HG03571 (cell line): ENCODE results near the gene ERH.

Source experiments
- ATAC-seq: cut with Tn5 transposase; IDR thresholded peaks from one replicate; pipeline ENCODE4 v1.9.1; 2021; ENCODE audit not compliant: unreplicated experiment

ERH gene

GRCh38 chr14:69357544-69358200 is 40.4 kb downstream of the ERH start:
- no peak for ATAC-seq

GRCh38 chr14:69356903-69357543 is 41.1 kb downstream of the ERH start:
- ATAC-seq: no peak

- ATAC-seq: no peak
Observed at GRCh38 chr14:69355607-69356281, 42.4 kb downstream of the ERH start.

- ATAC-seq: no peak
Observed at GRCh38 chr14:69355154-69355597, 42.9 kb downstream of the ERH start.

- ATAC-seq: peak; percentile 77
Observed at GRCh38 chr14:69354383-69355153, 43.5 kb downstream of the ERH start.

- no peak for ATAC-seq
Observed at GRCh38 chr14:69353168-69353567, 44.9 kb downstream of the ERH start.

- no peak for ATAC-seq
Observed at GRCh38 chr14:69351911-69352310, 46.2 kb downstream of the ERH start.

GRCh38 chr14:69351385-69351784 is 46.7 kb downstream of the ERH start:
- ATAC-seq: no peak

- ATAC-seq: no peak
Observed at GRCh38 chr14:69350892-69351291, 47.2 kb downstream of the ERH start.

GRCh38 chr14:69349091-69349777 is 48.9 kb downstream of the ERH start:
- no peak for ATAC-seq

- no peak for ATAC-seq
Observed at GRCh38 chr14:69346710-69347109, 51.4 kb downstream of the ERH start.

GRCh38 chr14:69345402-69345801 is 52.7 kb downstream of the ERH start:
- no peak for ATAC-seq

- no peak for ATAC-seq
Observed at GRCh38 chr14:69344171-69344570, 53.9 kb downstream of the ERH start.

GRCh38 chr14:69342928-69343525 is 55.1 kb downstream of the ERH start:
- ATAC-seq: no peak

GRCh38 chr14:69339426-69339825 is 58.7 kb downstream of the ERH start:
- no peak for ATAC-seq

- ATAC-seq: no peak
Observed at GRCh38 chr14:69337984-69338383, 60.1 kb downstream of the ERH start.

- ATAC-seq: no peak
Observed at GRCh38 chr14:69335371-69335771, 62.7 kb downstream of the ERH start.

- ATAC-seq: no peak
Observed at GRCh38 chr14:69334576-69334975, 63.5 kb downstream of the ERH start.

GRCh38 chr14:69333791-69334337 is 64.2 kb downstream of the ERH start:
- ATAC-seq: no peak

- no peak for ATAC-seq
Observed at GRCh38 chr14:69332782-69333395, 65.2 kb downstream of the ERH start.
